GM23338 (cell line): Measurements from ENCODE around the gene IGSF5.

ENCODE experiments used
- CTCF ChIP-seq, 2 experiments: fragments of 200-600 bp in 1 of 2; sonication (generic) in 1 of 2; conservative IDR thresholded peaks; 2 replicates each; pipeline versions ENCODE4 v1.5.1 to v1.6.1; 2016 to 2017; ENCODE audit warnings: antibody characterized with exemption in 2 of 2, low read depth in 2 of 2, mild to moderate bottlenecking in 2 of 2, moderate library complexity in 1 of 2
- EZH2 ChIP-seq: fragments of 200-600 bp; sonication (generic); IDR thresholded peaks from one replicate; pipeline ENCODE4 v1.8.0; 2017; ENCODE audit warnings: antibody characterized with exemption, mild to moderate bottlenecking, low read depth; ENCODE audit not compliant: unreplicated experiment
- EZH2phosphoT487 ChIP-seq: fragments of 200-600 bp; sonication (generic); IDR thresholded peaks from one replicate; pipeline ENCODE4 v1.8.1; 2018; ENCODE audit warnings: antibody characterized with exemption; ENCODE audit not compliant: unreplicated experiment
- POLR2AphosphoS5 ChIP-seq: IDR thresholded peaks from 2 replicates; pipeline ENCODE4 v1.6.1; 2016; ENCODE audit warnings: antibody characterized with exemption, low read depth

- no peak for TF ChIP-seq POLR2AphosphoS5
- TF ChIP-seq CTCF (conservative IDR thresholded peaks at IDR 0.05; ENCODE audit: low read depth in 2 of 2), result no peak
- no peak for TF ChIP-seq EZH2
- no peak for TF ChIP-seq EZH2phosphoT487
These were observed 48.4 kb upstream of the IGSF5 start for GRCh38 chr21:39696618-39697017.
